K562 (cell line): Measurements from ENCODE around the gene LDLRAD3. TPM values are rescaled to one million over a fixed set of nuclear protein-coding genes. Genes with fewer than 3 reads are reported as not detected.

Experiments used
- BCLAF1 ChIP-seq, 2 experiments: fragments of 450-650 bp in 1 of 2; IDR thresholded peaks; 2 replicates each; pipeline ENCODE4 v1.6.1; 2011 to 2017; ENCODE audit warnings: low read depth in 2 of 2, antibody characterized with exemption in 1 of 2, borderline replicate concordance in 1 of 2, low read length in 1 of 2, mild to moderate bottlenecking in 1 of 2, mixed read lengths in 1 of 2; ENCODE audit not compliant: control insufficient read depth in 1 of 2
- CBFA2T3 ChIP-seq: fragments of 450-650 bp; IDR thresholded peaks from 2 replicates; pipeline ENCODE4 v1.6.1; 2017
- DIDO1 ChIP-seq: fragments of 450-650 bp; IDR thresholded peaks from 2 replicates; pipeline ENCODE4 v1.6.1; 2016; ENCODE audit warnings: low read depth, missing biosample characterization, missing genetic modification characterization
- IRF2 ChIP-seq: sonication (generic); formaldehyde crosslinking; IDR thresholded peaks from 2 replicates; pipeline ENCODE4 v1.8.1; 2022; ENCODE audit warnings: mild to moderate bottlenecking, missing genetic modification reagents
- MXD1 ChIP-seq: fragments of 250-450 bp; sonication (Bioruptor Pico); IDR thresholded peaks from 2 replicates; pipeline ENCODE4 v1.8.0; 2021; ENCODE audit warnings: borderline replicate concordance, mild to moderate bottlenecking, moderate library complexity; ENCODE audit not compliant: poor library complexity, severe bottlenecking
- RBM25 ChIP-seq: fragments of 200-400 bp; formaldehyde crosslinking; IDR thresholded peaks from 2 replicates; pipeline ENCODE4 v1.6.1; 2018; ENCODE audit warnings: low read length, low read depth, moderate library complexity; ENCODE audit not compliant: severe bottlenecking
- STAG1 ChIP-seq: sonication (generic); formaldehyde crosslinking; IDR thresholded peaks from 2 replicates; pipeline ENCODE4 v1.5.0; 2020; ENCODE audit warnings: missing genetic modification reagents, borderline replicate concordance
- polyA plus RNA-seq, 8 experiments: library from polyadenylated mRNA; depleted of rRNA in 4 of 8; stranded (reverse) in 5 of 8; unstranded in 3 of 8; fragments of >200 nt; fragmentation: Nextera tagmentation in 2 of 8; fragmentation: Illumina TruSeq in 1 of 8; extraction: Ambion mirVana in 2 of 8; extraction: Trizol in 1 of 8; gene quantifications; 2 replicates each; pipeline versions ENCODE4 v1.2.1 to v1.2.3, GENCODE V29; 2011 to 2014; ENCODE audit warnings: inconsistent platforms in 1 of 8, missing spikeins in 1 of 8
- total RNA-seq, 7 experiments: library from RNA; depleted of rRNA in 6 of 7; stranded (reverse); fragments of >200 nt in 6 of 7; fragmentation: Illumina TruSeq in 2 of 7; extraction: Trizol in 2 of 7; gene quantifications; 2 replicates each; pipeline versions ENCODE4 v1.2.1 to v1.2.3, GENCODE V29; 2011 to 2021; ENCODE audit warnings: low replicate concordance in 1 of 7

The LDLRAD3 gene
- total and polyA plus RNA-seq, 9 of the 15 experiments (the other 6 are each of a cell fraction or from before 2014, with no cell fraction given) = 0.73 to 7.2 (median 3.5) TPM

GRCh38 chr11:36029616-36030015, 85.8 kb downstream of the LDLRAD3 start (continued):
- TF ChIP-seq BCLAF1 (IDR thresholded peaks at IDR 0.05; ENCODE audit: borderline replicate concordance in 1 of 2, control insufficient read depth in 1 of 2, low read depth in 2 of 2, low read length in 1 of 2) = no peak
- TF ChIP-seq DIDO1 = no peak
- no peak for TF ChIP-seq CBFA2T3
- TF ChIP-seq MXD1 = no peak
- no peak for TF ChIP-seq RBM25
- no peak for TF ChIP-seq IRF2 (CRISPR knock-in tag)
- TF ChIP-seq STAG1 = no peak
